GM03348 (cell line): ENCODE measurements around the gene MRPL11.
A peak's percentile ranks its signal among the peaks of the same experiment; 100 is the strongest.
"Not testable (repeated sequence)": the region's sequence is repeated elsewhere in the genome, so short reads cannot be mapped to it uniquely, and the experiment has no call there.

Experiments used
- DNase-seq: peaks from one replicate; pipeline ENCODE4 v3.0.0; 2012; ENCODE audit warnings: low spot score

Gene MRPL11

DNA sequence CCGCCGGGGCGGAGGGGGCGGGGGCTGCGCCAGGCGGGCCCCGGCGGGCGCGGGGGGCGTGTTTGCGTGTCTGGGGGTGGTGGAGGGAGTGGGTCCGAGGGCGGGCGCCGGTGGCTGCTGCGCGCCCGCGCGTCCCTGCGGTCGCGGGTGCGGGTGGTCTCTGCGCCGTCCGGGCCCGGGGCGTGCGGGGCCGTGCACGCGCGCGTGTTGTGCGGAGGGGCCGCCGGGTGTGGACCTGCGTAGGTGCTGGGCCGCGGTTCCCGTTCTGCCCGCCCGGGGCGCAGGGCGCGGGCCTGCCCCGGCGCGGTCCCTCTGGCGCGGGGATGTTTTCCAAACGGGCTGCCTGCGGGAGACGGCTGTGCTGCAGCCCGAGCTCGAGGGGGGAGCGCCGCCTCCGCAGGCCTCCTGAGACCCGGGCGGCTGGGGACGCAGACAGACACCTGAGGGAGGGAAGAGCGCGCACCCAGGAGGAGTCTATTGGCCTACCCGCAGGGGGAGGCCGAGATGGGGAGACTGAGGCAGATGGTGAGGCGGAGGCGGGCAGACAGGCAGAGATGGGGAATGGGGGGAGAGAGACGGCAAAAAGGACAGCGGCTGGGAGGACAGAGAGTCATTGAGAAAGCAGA lies 28.5 kb upstream of the MRPL11 start:
- DNase-seq = peak; percentile 79

DNA sequence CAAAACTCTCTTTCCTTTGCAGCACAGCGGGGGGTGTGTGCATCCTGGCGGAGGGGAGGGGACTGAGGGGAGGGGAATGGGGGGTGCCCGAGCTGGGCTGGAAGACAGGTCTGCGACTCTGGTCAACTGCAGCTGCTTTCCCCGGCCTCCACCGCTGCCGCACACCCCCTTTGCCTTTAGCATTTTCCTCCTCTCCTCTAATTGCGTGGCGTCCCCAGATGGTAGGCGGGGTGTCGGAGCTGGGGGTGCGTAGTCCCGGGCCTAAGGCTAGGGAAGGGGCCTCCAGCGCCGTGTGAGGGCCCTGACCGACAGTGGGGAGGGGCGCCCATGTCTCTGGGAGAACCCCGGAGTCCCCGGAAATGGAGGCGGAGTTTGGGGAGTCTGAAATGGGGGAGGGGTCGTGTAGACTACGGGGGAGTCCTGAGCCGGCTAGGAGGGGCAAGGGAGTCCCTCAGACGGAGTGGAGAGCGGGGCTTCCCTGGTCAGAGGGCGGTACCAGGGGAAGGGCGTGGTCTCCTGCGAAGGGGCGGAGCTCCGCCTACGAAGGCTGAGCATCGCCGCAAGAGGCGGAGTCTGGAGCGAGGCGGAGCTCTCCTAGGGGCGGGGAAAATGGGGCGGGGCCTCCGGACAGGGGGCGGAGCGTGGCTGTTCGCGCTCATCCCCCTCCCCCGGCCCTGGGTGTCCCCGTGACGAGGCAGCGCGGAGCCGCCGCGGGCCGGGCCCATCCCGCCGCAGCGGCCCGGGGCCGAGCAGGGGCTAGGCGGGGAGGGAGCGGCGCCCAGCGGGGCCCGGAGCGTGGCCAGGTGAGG lies 27.8 kb upstream of the MRPL11 start, which contains the start of gene PELI3:
Gene PELI3, plus strand, starts transcription at position 681 of the 809 bp plus-strand sequence. CDS start 1,224 bp downstream, outside the sequence.
- DNase-seq = peak; percentile 99

DNA sequence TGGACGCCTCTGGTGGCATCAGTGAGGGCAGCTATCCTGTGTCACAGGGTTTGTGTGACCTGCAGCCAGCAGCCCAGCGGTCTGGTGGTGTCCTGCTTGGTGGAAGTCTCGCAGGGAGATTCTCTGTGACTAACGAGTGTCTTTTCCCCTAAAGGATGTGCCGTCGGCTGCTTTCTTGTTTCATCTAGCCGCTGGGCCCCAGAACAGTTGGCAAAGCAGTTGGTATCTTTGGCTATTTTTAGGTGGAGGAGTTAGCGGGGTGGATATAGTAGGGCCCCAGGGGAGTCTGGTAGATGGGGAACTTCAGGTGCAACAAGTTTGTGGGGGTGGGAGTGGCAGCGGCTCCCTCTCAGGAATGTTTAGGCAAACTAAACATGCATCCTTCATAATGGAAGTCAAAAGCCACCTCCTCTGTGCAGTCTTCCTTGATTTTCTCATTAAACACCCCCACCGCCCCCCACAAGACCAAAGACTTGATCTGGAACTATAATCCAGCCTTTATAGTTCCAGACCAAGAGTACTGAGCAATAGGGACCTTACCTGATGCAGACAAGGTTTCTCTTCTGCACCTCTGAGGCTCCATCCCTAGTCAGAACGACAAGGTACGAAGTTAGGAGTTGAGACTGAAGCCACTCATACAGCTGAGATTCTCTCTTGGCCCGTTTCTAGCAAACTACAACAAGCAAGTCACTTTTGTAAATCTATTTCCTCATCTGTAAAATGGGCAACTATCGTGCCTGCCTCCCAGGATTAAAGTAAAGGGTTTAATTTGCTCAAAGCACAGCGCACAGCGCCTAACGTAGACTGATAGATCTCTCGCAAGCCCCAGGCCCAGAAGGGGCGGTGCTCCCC lies 27.0 kb upstream of the MRPL11 start:
- DNase-seq = no peak

DNA sequence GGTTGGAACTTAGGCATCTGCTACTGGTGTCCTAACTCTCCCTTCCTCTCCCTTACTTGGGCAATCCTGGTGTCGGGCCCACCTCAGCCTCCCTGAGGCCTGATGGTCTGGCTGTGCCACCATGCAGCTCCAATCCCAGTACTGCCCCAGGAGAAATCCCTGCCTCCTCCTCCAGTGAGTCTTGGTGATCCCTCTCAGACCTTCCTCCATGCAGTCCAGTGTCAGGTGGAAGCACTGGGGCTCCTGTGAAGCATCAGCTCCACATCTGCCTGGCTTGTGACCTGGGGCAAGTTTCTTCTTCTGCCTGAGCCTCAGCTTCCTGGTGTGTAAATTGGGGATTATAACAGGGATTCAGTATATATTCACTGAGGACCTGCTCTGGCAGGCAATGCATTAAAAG lies 26.3 kb upstream of the MRPL11 start:
- no peak for DNase-seq

DNA sequence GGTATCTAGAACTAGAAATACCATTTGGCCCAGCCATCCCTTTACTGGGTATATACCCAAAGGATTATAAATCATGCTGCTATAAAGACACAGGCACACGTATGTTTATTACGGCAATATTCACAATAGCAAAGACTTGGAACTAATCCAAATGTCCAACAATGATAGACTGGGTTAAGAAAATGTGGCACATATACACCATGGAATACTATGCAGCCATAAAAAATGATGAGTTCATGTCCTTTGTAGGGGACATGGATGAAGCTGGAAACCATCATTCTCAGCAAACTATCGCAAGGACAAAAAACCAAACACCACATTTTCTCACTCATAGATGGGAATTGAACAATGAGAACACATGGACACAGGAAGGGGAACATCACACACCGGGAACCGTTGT lies 25.5 kb upstream of the MRPL11 start:
- not testable (repeated sequence) for DNase-seq

DNA sequence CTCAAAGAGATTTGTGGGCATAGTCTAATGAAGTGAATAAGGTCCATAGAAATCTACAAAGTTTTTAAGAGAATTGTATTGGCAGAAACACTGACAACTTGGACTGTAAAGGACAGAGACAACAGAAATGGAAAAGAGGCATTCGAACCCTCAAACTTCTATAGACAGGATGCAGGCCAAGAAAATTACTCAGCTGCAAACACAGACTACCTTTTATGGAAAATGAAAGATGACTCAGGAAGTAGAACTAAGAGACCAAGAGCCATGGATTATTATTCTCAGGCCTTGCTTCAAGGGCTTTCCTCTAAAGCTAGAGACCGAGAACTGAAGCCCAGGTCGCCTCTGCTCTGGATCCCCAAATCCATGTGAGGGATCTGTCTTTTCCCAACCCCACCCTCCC lies 24.3 kb upstream of the MRPL11 start:
- DNase-seq = no peak

DNA sequence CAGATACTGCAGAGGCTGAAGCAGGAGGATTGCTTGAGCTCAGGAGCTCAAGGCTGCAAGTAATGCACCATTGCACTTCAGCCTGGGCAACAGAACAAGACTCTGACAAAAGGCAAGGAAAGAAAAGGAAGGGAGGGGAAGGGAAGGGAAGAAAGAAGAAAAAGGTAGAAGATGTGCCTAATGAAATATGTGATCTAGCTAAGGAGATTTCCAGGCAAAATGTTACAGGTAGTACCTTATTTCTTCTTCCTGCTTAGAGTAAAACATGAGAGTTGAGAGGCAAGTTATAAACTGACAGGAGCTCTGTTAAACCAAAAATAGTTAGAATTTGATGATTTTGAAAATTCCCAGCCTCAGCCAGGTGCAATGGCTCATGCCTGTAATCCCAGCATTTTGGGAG lies 23.4 kb upstream of the MRPL11 start:
- DNase-seq = no peak

DNA sequence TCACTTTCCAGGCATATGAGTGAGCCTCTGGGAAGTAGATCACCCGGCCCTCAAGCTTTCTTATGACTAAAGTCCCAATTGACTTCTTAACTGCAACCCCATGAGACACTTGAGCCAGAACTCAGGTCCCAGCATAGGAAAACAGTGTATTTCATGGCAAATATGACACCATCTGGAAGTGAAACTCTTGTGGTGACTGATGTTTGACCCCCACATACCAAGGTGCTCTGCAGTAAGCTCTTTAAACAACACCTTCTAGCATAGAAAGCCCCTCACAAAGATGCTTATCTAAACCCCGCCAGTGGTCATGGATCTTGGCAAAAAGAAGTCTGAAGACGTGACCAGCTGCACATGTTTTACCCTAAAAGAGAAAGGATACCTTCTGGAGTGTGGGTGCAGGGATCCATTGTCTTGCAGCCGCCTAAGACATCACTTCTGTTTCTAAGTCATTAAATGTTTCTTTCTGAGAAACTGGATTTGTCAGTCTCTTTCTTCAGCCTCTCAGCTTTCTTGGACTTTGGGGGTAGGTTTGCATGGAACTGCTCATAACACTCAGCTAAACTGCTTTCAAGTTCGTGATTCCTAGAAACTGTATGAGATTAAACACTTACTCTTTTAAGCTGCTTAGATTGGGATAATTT lies 20.6 kb upstream of the MRPL11 start:
- DNase-seq = no peak

DNA sequence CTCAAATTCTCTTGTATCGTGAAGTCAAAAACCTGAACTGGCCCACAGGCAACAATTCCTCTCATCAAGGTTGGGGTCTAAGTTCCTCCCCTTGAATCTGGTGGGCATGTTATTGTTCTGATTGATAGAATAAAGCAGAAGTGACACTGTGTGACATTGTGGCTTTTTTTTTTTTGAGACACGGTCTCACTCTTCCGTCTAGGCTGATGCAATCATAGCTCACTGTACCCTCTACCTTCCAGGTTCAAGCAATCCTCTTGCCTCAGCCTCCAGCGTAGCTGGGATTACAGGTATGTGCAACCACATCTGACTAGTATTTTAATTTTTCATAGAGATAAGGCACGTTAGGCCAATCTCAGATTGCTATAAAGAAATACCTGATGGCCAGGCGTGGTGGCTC lies 19.2 kb upstream of the MRPL11 start:
- no peak for DNase-seq

DNA sequence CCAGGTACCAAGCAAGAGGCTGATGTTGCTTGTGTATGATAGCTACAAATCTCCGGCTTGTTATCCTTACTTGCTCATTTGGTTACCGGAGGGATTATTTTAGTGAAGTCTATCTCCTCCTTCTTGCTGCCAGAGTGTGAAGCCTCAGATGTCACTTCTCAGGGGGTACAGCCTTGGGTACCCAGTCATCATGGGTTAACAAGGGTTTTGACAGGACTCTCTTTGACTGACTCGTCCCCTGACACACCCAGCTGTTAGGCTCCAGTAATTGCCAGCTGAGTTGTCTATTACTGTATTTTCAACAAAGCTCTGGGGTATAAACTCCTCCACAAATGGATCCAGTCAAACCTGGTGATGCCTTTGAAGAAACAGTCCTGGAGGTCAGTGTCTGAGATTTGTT lies 16.2 kb upstream of the MRPL11 start:
- no peak for DNase-seq

DNA sequence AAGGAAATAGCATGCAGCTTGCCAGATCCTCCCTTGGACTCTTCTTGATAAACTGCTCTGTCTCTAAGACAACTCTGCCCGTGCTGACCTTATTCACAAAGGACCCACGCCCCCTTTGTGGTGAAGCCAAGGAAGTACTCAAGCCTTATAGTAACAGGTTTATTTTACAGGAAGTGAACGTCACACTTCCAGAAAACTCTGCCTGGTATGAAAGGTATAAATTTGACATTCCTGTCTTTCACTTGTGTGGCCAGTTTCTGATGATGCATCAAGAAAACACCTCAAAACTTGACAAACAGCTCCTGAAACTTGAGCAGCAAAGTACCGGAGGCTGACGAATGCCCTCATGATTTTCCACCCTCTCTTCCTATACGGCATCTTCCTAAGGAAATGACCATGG lies 15.6 kb upstream of the MRPL11 start:
- DNase-seq = no peak

DNA sequence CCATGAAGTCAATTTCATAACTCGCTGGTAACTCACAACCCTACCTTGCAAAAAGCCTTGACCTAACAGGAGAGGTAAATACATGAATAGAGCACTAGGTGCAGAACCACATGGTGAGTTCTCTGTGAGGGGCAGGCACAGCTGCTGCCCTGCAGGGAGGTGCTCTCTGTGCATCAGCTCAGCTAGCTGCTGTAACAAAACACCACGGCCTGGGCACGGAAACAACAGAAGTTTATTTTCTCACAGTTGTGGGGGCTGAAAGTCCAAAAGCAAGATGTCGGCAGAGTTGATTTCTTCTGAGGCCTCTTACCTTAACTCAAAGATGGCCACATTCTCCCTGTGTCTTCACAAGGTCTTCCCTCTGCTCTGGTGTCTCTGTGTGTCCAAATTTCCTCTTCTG lies 13.0 kb upstream of the MRPL11 start:
- no peak for DNase-seq

DNA sequence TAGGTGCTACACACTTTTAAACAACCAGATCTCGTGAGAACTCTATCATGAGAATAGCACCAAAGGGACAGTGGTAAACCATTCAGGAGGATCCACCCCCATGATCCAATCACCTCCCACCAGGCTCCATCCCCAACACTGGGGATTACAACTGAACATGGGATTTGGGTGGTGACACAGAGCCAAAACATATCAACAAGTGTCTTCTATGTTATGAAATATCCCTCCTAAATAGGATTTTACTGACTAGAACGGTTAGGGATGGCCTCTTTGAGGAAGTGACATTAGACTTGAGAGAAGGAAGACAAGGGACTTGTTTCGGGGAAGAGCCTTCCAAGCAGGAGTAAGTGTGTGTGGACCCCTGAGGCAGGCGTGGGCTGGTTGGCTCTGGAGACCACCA lies 11.9 kb upstream of the MRPL11 start:
- DNase-seq = no peak

DNA sequence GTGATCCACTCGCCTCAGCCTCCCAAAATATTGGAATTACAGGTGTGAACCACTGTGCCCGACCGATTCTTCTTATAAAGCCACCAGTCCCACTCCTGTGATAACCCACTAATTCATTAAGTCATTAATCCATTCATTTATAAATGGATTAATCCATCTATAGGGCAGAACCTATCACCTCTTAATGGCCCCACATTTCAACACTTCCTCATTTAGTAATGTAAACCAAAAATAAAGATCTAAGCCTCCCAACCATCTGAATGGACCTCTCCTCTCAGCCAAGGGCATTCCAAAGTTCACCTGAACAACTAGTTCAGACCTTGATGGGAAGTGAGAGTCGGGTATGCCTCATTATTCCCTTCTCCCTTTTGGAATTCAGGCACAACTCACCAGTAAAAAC lies 9.9 kb upstream of the MRPL11 start:
- no peak for DNase-seq

DNA sequence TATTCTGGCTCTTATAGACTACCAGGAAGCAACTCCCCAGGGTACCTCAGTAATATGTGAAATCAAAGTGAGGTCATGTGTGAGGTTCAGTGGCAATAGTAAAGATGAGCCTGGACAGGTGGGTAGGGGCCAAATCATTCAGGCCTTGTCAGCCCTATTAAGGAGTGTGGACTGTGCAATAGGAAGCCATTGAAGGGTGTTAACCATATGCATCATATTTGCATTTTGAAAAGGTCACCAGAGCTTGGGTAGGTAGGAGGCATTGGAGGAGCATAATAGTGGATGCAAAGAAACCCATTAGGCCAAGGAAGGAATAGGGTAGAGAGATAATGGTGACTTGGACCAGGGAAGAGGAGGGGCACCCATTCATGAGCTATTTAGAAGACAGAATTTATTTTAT lies 8.4 kb upstream of the MRPL11 start:
- DNase-seq = no peak

DNA sequence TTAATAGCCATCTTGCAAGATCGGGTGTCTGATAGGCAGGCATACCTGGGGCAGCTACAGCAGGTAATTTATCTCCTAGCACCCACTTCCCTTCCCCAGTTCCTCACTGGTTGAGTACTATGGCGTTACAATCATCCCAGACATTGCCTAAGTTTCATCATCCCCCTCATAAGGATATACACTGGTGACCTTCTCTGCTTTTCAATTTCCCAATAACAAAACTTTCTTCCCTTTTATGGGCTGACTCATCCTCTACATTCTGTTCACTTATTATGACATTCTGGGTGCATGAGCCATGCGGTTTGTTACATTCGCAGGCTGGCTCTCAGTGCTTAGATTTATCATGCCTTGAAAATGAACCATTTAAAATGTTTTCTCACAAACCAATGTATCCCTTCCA lies 5.0 kb upstream of the MRPL11 start:
- peak; percentile 79 for DNase-seq

DNA sequence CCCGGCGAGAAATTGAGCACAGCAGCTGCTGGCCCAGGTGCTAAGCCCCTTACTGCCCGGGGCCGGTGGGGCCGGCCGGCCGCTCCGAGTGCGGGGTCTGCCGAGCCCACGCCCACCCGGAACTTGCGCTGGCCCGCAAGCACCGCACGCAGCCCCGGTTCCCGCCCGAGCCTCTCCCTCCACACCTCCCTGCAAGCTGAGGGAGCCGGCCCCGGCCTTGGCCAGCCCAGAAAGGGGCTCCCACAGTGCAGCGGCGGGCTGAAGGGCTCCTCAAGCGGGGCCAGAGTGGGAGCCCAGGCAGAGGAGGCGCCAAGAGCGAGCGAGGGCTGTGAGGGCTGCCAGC lies 2.3 kb upstream of the MRPL11 start:
- DNase-seq = not testable (repeated sequence)

DNA sequence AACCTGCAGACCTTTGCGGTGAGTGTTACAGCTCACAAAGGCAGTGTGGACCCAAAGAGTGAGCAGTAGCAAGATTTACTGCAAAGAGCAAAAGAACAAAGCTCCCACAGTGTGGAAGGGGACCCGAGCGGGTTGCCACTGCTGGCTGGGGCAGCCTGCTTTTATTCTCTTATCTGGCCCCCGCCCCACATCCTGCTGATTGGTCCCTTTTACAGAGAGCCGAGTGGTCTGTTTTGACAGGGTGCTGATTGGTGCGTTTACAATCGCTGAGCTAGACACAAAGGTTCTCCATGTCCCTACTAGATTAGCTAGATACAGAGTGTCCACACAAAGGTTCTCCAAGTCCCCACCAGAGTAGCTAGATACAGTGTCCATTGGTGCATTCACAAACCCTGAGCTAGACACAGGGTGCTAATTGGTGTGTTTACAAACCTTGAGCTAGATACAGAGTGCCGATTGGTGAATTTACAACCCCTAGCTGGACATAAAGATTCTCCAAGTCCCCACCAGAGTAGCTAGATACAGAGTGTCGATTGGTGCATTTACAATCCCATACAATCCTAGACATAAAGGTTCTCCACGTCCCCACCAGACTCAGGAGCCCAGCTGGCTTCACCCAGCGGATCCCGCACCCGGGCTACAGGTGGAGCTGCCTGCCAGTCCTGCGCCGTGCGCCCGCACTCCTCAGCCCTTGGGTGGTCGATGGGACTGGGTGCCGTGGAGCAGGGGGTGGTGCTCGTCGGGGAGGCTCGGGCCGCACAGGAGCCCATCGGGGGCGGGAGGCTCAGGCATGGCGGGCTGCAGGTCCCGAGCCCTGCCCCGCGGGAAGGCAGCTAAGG lies 1.7 kb upstream of the MRPL11 start:
- not testable (repeated sequence) for DNase-seq

DNA sequence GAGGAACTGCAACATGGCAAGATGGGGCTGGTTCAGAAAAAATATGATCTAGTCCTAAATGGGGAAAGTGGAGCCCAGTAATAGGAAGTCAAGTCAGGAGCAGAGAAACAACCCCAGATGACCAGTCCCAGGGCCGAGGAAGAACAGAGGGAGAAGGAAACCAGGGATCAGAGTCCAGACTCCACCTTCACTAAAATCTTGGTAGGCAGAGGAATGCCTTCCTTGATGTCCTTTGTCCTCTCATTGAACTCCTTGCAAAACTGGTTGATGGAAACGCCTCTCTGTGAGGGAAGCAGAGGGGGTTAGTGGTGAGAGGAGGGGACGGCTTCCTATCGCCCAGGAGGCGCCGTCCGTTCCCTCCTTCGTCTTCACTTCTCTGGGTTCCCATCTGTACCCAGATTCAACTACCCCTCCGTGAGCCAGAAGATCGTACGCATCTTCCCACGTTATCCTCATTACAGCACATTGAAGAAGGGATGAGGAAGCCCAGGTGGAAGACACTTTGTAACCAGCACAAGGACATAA lies 607 bp downstream of the MRPL11 start:
- DNase-seq = no peak

DNA sequence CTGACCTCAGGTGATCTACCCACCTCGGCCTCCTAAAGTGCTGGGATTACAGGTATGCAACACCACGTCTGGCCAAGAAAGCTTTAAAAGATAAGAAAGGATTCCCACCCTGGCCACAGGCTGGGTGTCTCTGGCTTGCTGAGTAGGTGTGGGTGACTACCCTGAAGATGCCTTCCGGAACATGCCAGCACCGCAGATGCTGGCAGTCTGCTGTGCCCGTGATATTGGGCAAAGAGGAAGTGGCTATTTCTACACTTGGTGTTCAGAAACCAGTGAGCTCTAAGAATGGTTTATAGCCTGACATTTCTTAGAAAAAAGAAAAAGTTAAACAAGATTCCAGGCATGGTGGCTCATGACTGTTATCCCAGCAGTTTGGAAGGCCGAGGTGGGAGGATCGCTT lies 6.1 kb downstream of the MRPL11 start:
- DNase-seq = no peak

DNA sequence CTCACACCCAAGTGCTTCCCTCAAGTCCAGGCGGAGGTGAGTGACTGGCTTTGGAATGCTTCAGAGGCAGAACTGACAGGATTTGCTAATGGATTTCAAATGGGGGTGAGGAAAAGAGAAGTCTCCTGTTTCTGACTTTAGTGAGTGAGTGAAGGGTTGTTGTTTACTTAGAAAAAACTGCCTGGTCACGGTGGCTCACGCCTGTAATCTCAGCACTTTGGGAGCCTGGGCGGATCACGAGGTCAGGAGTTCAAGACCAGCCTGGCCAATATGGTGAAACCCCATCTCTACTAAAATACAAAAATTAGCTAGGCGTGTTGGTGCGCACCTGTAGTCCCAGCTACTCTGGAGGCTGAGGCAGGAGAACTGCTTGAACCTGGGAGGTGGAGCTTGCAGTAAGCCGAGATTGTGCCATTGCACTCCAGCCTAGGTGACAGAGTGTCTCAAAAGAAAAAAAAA lies 6.7 kb downstream of the MRPL11 start:
- DNase-seq = not testable (repeated sequence)
